Ectodermal cell (in vitro differentiated cells): ENCODE data around the gene AGMAT.

Experiments used
- H3K27ac ChIP-seq: 2 replicates; pipeline ENCODE4 v1.7.0; 2013; ENCODE audit warnings: mild to moderate bottlenecking, low read depth, low read length; ENCODE audit not compliant: insufficient read depth, poor library complexity, severe bottlenecking
- H3K27me3 ChIP-seq: 2 replicates; pipeline ENCODE4 v1.7.0; 2013; ENCODE audit warnings: mild to moderate bottlenecking, low read length; ENCODE audit not compliant: insufficient read depth, control insufficient read depth, poor library complexity, severe bottlenecking
- H3K36me3 ChIP-seq: one replicate; pipeline ENCODE4 v1.7.0; 2013; ENCODE audit warnings: low read length; ENCODE audit not compliant: control insufficient read depth, insufficient read depth
- H3K4me1 ChIP-seq: one replicate; pipeline ENCODE4 v1.7.0; 2013; ENCODE audit warnings: low read length; ENCODE audit not compliant: control insufficient read depth, insufficient read depth
- H3K4me3 ChIP-seq: 2 replicates; pipeline ENCODE4 v1.7.0; 2013; ENCODE audit warnings: low read depth, low read length, control low read depth; ENCODE audit not compliant: insufficient read depth
- H3K9me3 ChIP-seq: 2 replicates; pipeline ENCODE4 v1.7.0; 2013; ENCODE audit warnings: mild to moderate bottlenecking, low read length, moderate library complexity; ENCODE audit not compliant: control insufficient read depth
- WGBS, 2 experiments: methylation state at CpG; one replicate each; pipeline ENCODE4 v1.1.7; 2013; ENCODE audit warnings: missing lambda C conversion rate in 2 of 2; 5-methylcytosine and 5-hydroxymethylcytosine counted together

AGMAT gene

GRCh38 chr1:15541231-15541792, 43.5 kb downstream of the AGMAT start:
- H3K9me3 ChIP-seq = no peaks in the 10 kb centered on the region
- no peaks in the 10 kb centered on the region for H3K4me1 ChIP-seq
- H3K27me3 ChIP-seq = no peaks in the 10 kb centered on the region
- 95 to 99% methylated on average over 3 to 4 of the region's 4 CpGs for WGBS, 2 experiments
- no peak overlapping the region for H3K4me3 ChIP-seq
- no peak overlapping the region for H3K27ac ChIP-seq
- H3K36me3 ChIP-seq = peaks cover 15% of the 10 kb centered on the region

GRCh38 chr1:15540186-15540585, 44.7 kb downstream of the AGMAT start:
- WGBS, 2 experiments = 95 to 96% methylated on average over 8 of the region's 8 CpGs
- peaks cover 9% of the 10 kb centered on the region for H3K36me3 ChIP-seq

GRCh38 chr1:15538771-15539170, 46.1 kb downstream of the AGMAT start:
- Histone ChIP-seq H3K36me3 (peaks cover 6% of the 10 kb centered on the region), H3K4me3 (no peak overlapping the region), H3K27ac (no peak overlapping the region), H3K27me3 (no peaks in the 10 kb centered on the region), H3K9me3 (no peaks in the 10 kb centered on the region), H3K4me1 (no peaks in the 10 kb centered on the region)
- 88 to 89% methylated on average over 5 to 6 of the region's 6 CpGs for WGBS, 2 experiments

More at GRCh38 chr1:15540186-15540585, 44.7 kb downstream of the AGMAT start:
- Histone ChIP-seq H3K4me3 (no peak overlapping the region), H3K27ac (no peak overlapping the region), H3K4me1 (no peaks in the 10 kb centered on the region), H3K27me3 (no peaks in the 10 kb centered on the region), H3K9me3 (no peaks in the 10 kb centered on the region)

GRCh38 chr1:15531682-15532081, 53.2 kb downstream of the AGMAT start:
- Histone ChIP-seq H3K4me3 (no peak overlapping the region), H3K9me3 (no peaks in the 10 kb centered on the region), H3K4me1 (peaks cover 5% of the 10 kb centered on the region), H3K27me3 (no peaks in the 10 kb centered on the region), H3K27ac (no peak overlapping the region), H3K36me3 (no peaks in the 10 kb centered on the region)
- WGBS, 2 experiments = 96 to 100% methylated on average over 2 of the region's 2 CpGs

- Histone ChIP-seq H3K9me3 (no peaks in the 10 kb centered on the region), H3K36me3 (no peaks in the 10 kb centered on the region), H3K27ac (no peak overlapping the region), H3K27me3 (no peaks in the 10 kb centered on the region), H3K4me3 (no peak overlapping the region), H3K4me1 (peaks cover 6% of the 10 kb centered on the region)
- 96 to 98% methylated on average over 3 to 4 of the region's 4 CpGs for WGBS, 2 experiments
Measured at GRCh38 chr1:15531003-15531402, 53.8 kb downstream of the AGMAT start.

- H3K9me3 ChIP-seq = no peaks in the 10 kb centered on the region
- no peaks in the 10 kb centered on the region for H3K27me3 ChIP-seq
- H3K27ac ChIP-seq = peak within 1 kb of the TSS; percentile 96
- peak within 1 kb of the TSS; percentile 85 for H3K4me3 ChIP-seq
- no peaks in the 10 kb centered on the region for H3K36me3 ChIP-seq
- H3K4me1 ChIP-seq = peaks cover 16% of the 10 kb centered on the region
- 0% methylated on average over 65 of the region's 65 CpGs for WGBS, 2 experiments
Measured at GRCh38 chr1:15526490-15527339, 58.1 kb downstream of the AGMAT start, which contains the start of gene DNAJC16. Gene DNAJC16 (plus strand): TSS chr1:15526848. CDS start chr1:15529106, 2,258 bp downstream.

- Histone ChIP-seq H3K27me3 (no peaks in the 10 kb centered on the region), H3K4me3 (peak overlapping the region; percentile 52), H3K27ac (no peak overlapping the region), H3K36me3 (no peaks in the 10 kb centered on the region), H3K9me3 (no peaks in the 10 kb centered on the region), H3K4me1 (peaks cover 16% of the 10 kb centered on the region)
- 9 to 13% methylated on average over 4 to 9 of the region's 9 CpGs for WGBS, 2 experiments
Measured at GRCh38 chr1:15526021-15526489, 58.8 kb downstream of the AGMAT start.

GRCh38 chr1:15525050-15526020, 59.5 kb downstream of the AGMAT start:
- peak overlapping the region; percentile 52 for H3K4me3 ChIP-seq
- H3K27ac ChIP-seq = no peak overlapping the region
- peaks cover 16% of the 10 kb centered on the region for H3K4me1 ChIP-seq
- no peaks in the 10 kb centered on the region for H3K27me3 ChIP-seq
- WGBS, 2 experiments = 2% methylated on average over 39 to 40 of the region's 40 CpGs
- no peaks in the 10 kb centered on the region for H3K36me3 ChIP-seq
- H3K9me3 ChIP-seq = no peaks in the 10 kb centered on the region

- no peaks in the 10 kb centered on the region for H3K9me3 ChIP-seq
- H3K4me3 ChIP-seq = peak overlapping the region; percentile 80
- H3K36me3 ChIP-seq = no peaks in the 10 kb centered on the region
- peaks cover 16% of the 10 kb centered on the region for H3K4me1 ChIP-seq
- peak overlapping the region; percentile 98 for H3K27ac ChIP-seq
- 0% methylated on average over 84 to 87 of the region's 88 CpGs for WGBS, 2 experiments
- H3K27me3 ChIP-seq = no peaks in the 10 kb centered on the region
Measured at GRCh38 chr1:15524283-15525049, 60.4 kb downstream of the AGMAT start.
